H9 (cell line): Measurements from ENCODE around the gene ARNT2. TPM values are rescaled to one million over a fixed set of nuclear protein-coding genes. Genes with fewer than 3 reads are reported as not detected.

ENCODE experiments used
- DNase-seq: peaks from one replicate; pipeline ENCODE4 v3.0.0-alpha.2; 2017
- H2AFZ ChIP-seq: one replicate; pipeline ENCODE4 v1.6.1; 2013; ENCODE audit warnings: mild to moderate bottlenecking, low read length, control low read depth, moderate library complexity
- H2AK5ac ChIP-seq: 2 replicates; pipeline ENCODE4 v1.6.1; 2013; ENCODE audit warnings: low read length, control low read depth, mixed read lengths; ENCODE audit not compliant: insufficient read length
- H2BK120ac ChIP-seq: one replicate; pipeline ENCODE4 v1.6.1; 2013; ENCODE audit warnings: low read depth, mild to moderate bottlenecking, low read length, control low read depth, inconsistent platforms; ENCODE audit not compliant: poor library complexity, severe bottlenecking
- H2BK12ac ChIP-seq: 2 replicates; pipeline ENCODE4 v1.6.1; 2013; ENCODE audit warnings: low read length, control low read depth, mixed read lengths, low read depth; ENCODE audit not compliant: insufficient read length
- H2BK15ac ChIP-seq: 2 replicates; pipeline ENCODE4 v1.6.1; 2013; ENCODE audit warnings: low read depth, low read length, control low read depth
- H2BK20ac ChIP-seq: one replicate; pipeline ENCODE4 v1.6.1; 2013; ENCODE audit warnings: low read depth, mild to moderate bottlenecking, low read length, control low read depth, inconsistent platforms; ENCODE audit not compliant: poor library complexity, severe bottlenecking
- H2BK5ac ChIP-seq: 2 replicates; pipeline ENCODE4 v1.6.1; 2013; ENCODE audit warnings: low read length, control low read depth, mixed read lengths; ENCODE audit not compliant: insufficient read length
- H3K14ac ChIP-seq: 2 replicates; pipeline ENCODE4 v1.6.1; 2013; ENCODE audit warnings: low read length, control low read depth; ENCODE audit not compliant: insufficient read depth
- H3K18ac ChIP-seq: 2 replicates; pipeline ENCODE4 v1.6.1; 2013; ENCODE audit warnings: low read depth, mild to moderate bottlenecking, mixed read lengths, low read length, control low read depth; ENCODE audit not compliant: insufficient read length
- H3K23ac ChIP-seq: 2 replicates; pipeline ENCODE4 v1.6.1; 2013; ENCODE audit warnings: low read length, control low read depth, mixed read lengths, low read depth; ENCODE audit not compliant: insufficient read length
- H3K23me2 ChIP-seq: 2 replicates; pipeline ENCODE4 v1.6.1; 2013; ENCODE audit warnings: low read depth, mild to moderate bottlenecking, mixed read lengths, low read length, control low read depth; ENCODE audit not compliant: insufficient read length, poor library complexity, severe bottlenecking
- H3K27ac ChIP-seq: 2 replicates; pipeline ENCODE4 v1.5.1; 2013; ENCODE audit warnings: low read length, control low read depth, mixed read lengths, low read depth; ENCODE audit not compliant: insufficient read length
- H3K27me3 ChIP-seq: 2 replicates; pipeline ENCODE4 v1.6.1; 2013; ENCODE audit warnings: low read length, control low read depth, inconsistent platforms; ENCODE audit not compliant: insufficient read depth
- H3K4ac ChIP-seq: 2 replicates; pipeline ENCODE4 v1.6.1; 2013; ENCODE audit warnings: low read depth, mild to moderate bottlenecking, control low read depth, inconsistent platforms, low read length, moderate library complexity
- H3K4me1 ChIP-seq: 2 replicates; pipeline ENCODE4 v1.6.1; 2013; ENCODE audit warnings: low read length, control low read depth, inconsistent platforms; ENCODE audit not compliant: insufficient read depth
- H3K4me2 ChIP-seq: 2 replicates; pipeline ENCODE4 v1.6.1; 2013; ENCODE audit warnings: low read length, control low read depth, mixed read lengths; ENCODE audit not compliant: insufficient read length, insufficient read depth
- H3K56ac ChIP-seq: 2 replicates; pipeline ENCODE4 v1.6.1; 2013; ENCODE audit warnings: low read depth, mild to moderate bottlenecking, mixed read lengths, low read length, control low read depth; ENCODE audit not compliant: insufficient read length
- H3K79me1 ChIP-seq: 2 replicates; pipeline ENCODE4 v1.6.1; 2013; ENCODE audit warnings: low read depth, mild to moderate bottlenecking, moderate library complexity, low read length, control low read depth, inconsistent platforms; ENCODE audit not compliant: insufficient read depth, poor library complexity, severe bottlenecking
- H3K79me2 ChIP-seq: 2 replicates; pipeline ENCODE4 v1.6.1; 2013; ENCODE audit warnings: low read length, control low read depth, inconsistent platforms; ENCODE audit not compliant: insufficient read depth
- H3K9ac ChIP-seq: 2 replicates; pipeline ENCODE4 v1.6.1; 2013; ENCODE audit warnings: low read length, control low read depth, mixed read lengths; ENCODE audit not compliant: insufficient read length; ENCODE audit errors: extremely low read depth
- H3K9me3 ChIP-seq: one replicate; pipeline ENCODE4 v1.6.1; 2013; ENCODE audit warnings: low read depth, low read length, inconsistent platforms; ENCODE audit not compliant: control insufficient read depth
- H3T11ph ChIP-seq: one replicate; pipeline ENCODE4 v1.6.1; 2013; ENCODE audit warnings: mild to moderate bottlenecking, low read length, control low read depth, inconsistent platforms
- H4K20me1 ChIP-seq: one replicate; pipeline ENCODE4 v1.6.1; 2013; ENCODE audit not compliant: control insufficient read depth, insufficient read length, insufficient read depth
- H4K5ac ChIP-seq: 2 replicates; pipeline ENCODE4 v1.6.1; 2013; ENCODE audit warnings: low read depth, mild to moderate bottlenecking, mixed read lengths, low read length, control low read depth; ENCODE audit not compliant: insufficient read length
- H4K8ac ChIP-seq: replicated peaks from 2 replicates; pipeline ENCODE4 v1.6.1; 2013; ENCODE audit warnings: low read length, control low read depth, mixed read lengths, low read depth; ENCODE audit not compliant: insufficient read length
- H4K91ac ChIP-seq: 2 replicates; pipeline ENCODE4 v1.6.1; 2013; ENCODE audit warnings: low read depth, mild to moderate bottlenecking, moderate library complexity, mixed read lengths, low read length, control low read depth; ENCODE audit not compliant: insufficient read length
- H3K27ac Mint-ChIP-seq, 3 experiments: 2 replicates in 2 of 3; 3 replicates in 1 of 3; pipeline ENCODE4 v1.8.0; 2020 to 2021; ENCODE audit warnings: mixed read lengths in 3 of 3, mild to moderate bottlenecking in 1 of 3, moderate library complexity in 1 of 3
- H3K27me3 Mint-ChIP-seq: 2 replicates; pipeline ENCODE4 v1.8.0; 2021; ENCODE audit warnings: low read depth, mild to moderate bottlenecking, moderate library complexity, mixed read lengths
- H3K36me3 Mint-ChIP-seq, 3 experiments: 2 replicates in 2 of 3; 3 replicates in 1 of 3; pipeline ENCODE4 v1.8.0; 2020 to 2021; ENCODE audit warnings: low read depth in 3 of 3, mixed read lengths in 3 of 3; ENCODE audit not compliant: insufficient read depth in 1 of 3
- H3K4me1 Mint-ChIP-seq, 2 experiments: 2 replicates each; pipeline ENCODE4 v1.8.0; 2020; ENCODE audit warnings: mixed read lengths in 2 of 2
- H3K4me3 Mint-ChIP-seq, 2 experiments: 2 replicates in 1 of 2; 3 replicates in 1 of 2; pipeline ENCODE4 v1.8.0; 2020 to 2021; ENCODE audit warnings: mild to moderate bottlenecking in 2 of 2, mixed read lengths in 2 of 2, moderate library complexity in 1 of 2
- H3K9me3 Mint-ChIP-seq, 2 experiments: 2 replicates in 1 of 2; 3 replicates in 1 of 2; pipeline ENCODE4 v1.8.0; 2020; ENCODE audit warnings: mild to moderate bottlenecking in 2 of 2, mixed read lengths in 2 of 2, moderate library complexity in 1 of 2
- CTCF ChIP-seq: fragments of 200-600 bp; sonication (generic); conservative IDR thresholded peaks from 3 replicates; pipeline ENCODE4 v1.8.0; 2021; ENCODE audit warnings: antibody characterized with exemption, mild to moderate bottlenecking
- WGBS: extraction: QIAGEN DNeasy Blood & Tissue Kit; methylation state at CpG from one replicate; pipeline ENCODE4 v1.1.7; 2013; ENCODE audit warnings: missing lambda C conversion rate, low lambda C conversion rate, mixed read lengths; ENCODE audit not compliant: insufficient read length; ENCODE audit errors: extremely low coverage; 5-methylcytosine and 5-hydroxymethylcytosine counted together
- total RNA-seq: library from RNA; stranded (reverse); gene quantifications from 2 replicates; pipeline ENCODE4 v1.2.1, GENCODE V29; 2021

Gene ARNT2
- total RNA-seq, 1 experiment from 2014 or later = 10.5 TPM

GRCh38 chr15:80533790-80534333 lies 129.7 kb downstream of the ARNT2 start:
- DNase-seq = no peak
- Mint-ChIP-seq H3K9me3 (peaks cover 22 to 26% of the 10 kb centered on the region in 2 experiments), H3K27ac (no peak overlapping the region), H3K4me3 (no peak overlapping the region), H3K4me1 (peaks cover 13 to 15% of the 10 kb centered on the region in 2 experiments), H3K36me3 (peaks cover 20 to 37% (median 26%) of the 10 kb centered on the region in 3 experiments), H3K27me3 (peaks cover 3% of the 10 kb centered on the region; the same call in 1 of the 2 replicates)
- H3K79me2 ChIP-seq = no peaks in the 10 kb centered on the region
- H4K91ac ChIP-seq = no peak overlapping the region
- H3K4me1 ChIP-seq = no peaks in the 10 kb centered on the region; the same call in 1 of the 2 replicates
- no peak overlapping the region for H3K56ac ChIP-seq
- no peak overlapping the region for H2AK5ac ChIP-seq
- no peak overlapping the region for H2BK5ac ChIP-seq
- H3K9ac ChIP-seq = no peak overlapping the region
- H3K27ac ChIP-seq = no peak overlapping the region
- no peak overlapping the region for H3K18ac ChIP-seq
- no peaks in the 10 kb centered on the region for H3K79me1 ChIP-seq
- H3K4me2 ChIP-seq = no peak overlapping the region
- no CpG with 5 or more reads among the region's 4 CpGs for WGBS
- H3K9me3 ChIP-seq = no peaks in the 10 kb centered on the region
- no peak overlapping the region for H3T11ph ChIP-seq
- H4K8ac ChIP-seq = no peak overlapping the region
- no peak overlapping the region for H3K23ac ChIP-seq
- no peak overlapping the region for H3K4ac ChIP-seq
- no peak overlapping the region for H2AFZ ChIP-seq
- H3K14ac ChIP-seq = no peak overlapping the region
- H2BK120ac ChIP-seq = no peak overlapping the region
- TF ChIP-seq CTCF = no peak
- H2BK20ac ChIP-seq = no peak overlapping the region
- no peaks in the 10 kb centered on the region for H4K20me1 ChIP-seq
- H4K5ac ChIP-seq = no peak overlapping the region
- H3K23me2 ChIP-seq = no peaks in the 10 kb centered on the region
- H3K27me3 ChIP-seq = no peaks in the 10 kb centered on the region
- H2BK15ac ChIP-seq = no peak overlapping the region
- H2BK12ac ChIP-seq = no peak overlapping the region
